Activated T-helper 17 cell treated with anti-CD3 and anti-CD28 coated beads, Interleukin-2, amount 50 U/mL, for 72 hours (primary cell): ENCODE measurements around the gene WHRN. TPM values are rescaled to one million over a fixed set of nuclear protein-coding genes. Genes with fewer than 3 reads are reported as not detected.

ENCODE experiments used
- ATAC-seq: fragments of 150-1000 bp; cut with Tn5 transposase; replicated peaks from 2 replicates; pipeline ENCODE4 v1.10.0; 2021; ENCODE audit warnings: mild to moderate bottlenecking, moderate library complexity
- H3K27ac Mint-ChIP-seq: one replicate; pipeline ENCODE4 v1.8.0; 2022; ENCODE audit warnings: mixed read lengths
- H3K27me3 Mint-ChIP-seq: one replicate; pipeline ENCODE4 v1.8.0; 2022; ENCODE audit warnings: mixed read lengths
- H3K36me3 Mint-ChIP-seq: one replicate; pipeline ENCODE4 v1.8.0; 2022; ENCODE audit warnings: low read depth, mild to moderate bottlenecking, mixed read lengths
- H3K4me1 Mint-ChIP-seq: one replicate; pipeline ENCODE4 v1.8.0; 2022; ENCODE audit warnings: mixed read lengths
- H3K4me3 Mint-ChIP-seq: one replicate; pipeline ENCODE4 v1.8.0; 2022; ENCODE audit warnings: mild to moderate bottlenecking, mixed read lengths
- H3K9me3 Mint-ChIP-seq: one replicate; pipeline ENCODE4 v1.8.0; 2022; ENCODE audit warnings: mixed read lengths
- total RNA-seq, 2 donors: library from RNA; stranded (reverse); gene quantifications; one replicate each; pipeline ENCODE4 v1.2.3, GENCODE V29; 2022

The WHRN gene
- total RNA-seq, 2 donors from 2014 or later: 4.0 to 29.1 TPM

- H3K36me3 Mint-ChIP-seq: no peaks in the 10 kb centered on the region
- H3K9me3 Mint-ChIP-seq: peaks cover 9% of the 10 kb centered on the region
- H3K27ac Mint-ChIP-seq: no peak overlapping the region
- H3K4me1 Mint-ChIP-seq: peaks cover 10% of the 10 kb centered on the region
- no peaks in the 10 kb centered on the region for H3K27me3 Mint-ChIP-seq
- ATAC-seq: no peak
- no peak overlapping the region for H3K4me3 Mint-ChIP-seq
These were observed 58.4 kb downstream of the WHRN start for GRCh38 chr9:114446672-114447450.

- ATAC-seq: no peak
- Mint-ChIP-seq H3K27ac (no peak overlapping the region), H3K36me3 (no peaks in the 10 kb centered on the region), H3K4me3 (no peak overlapping the region), H3K4me1 (peaks cover 10% of the 10 kb centered on the region), H3K9me3 (peaks cover 9% of the 10 kb centered on the region), H3K27me3 (no peaks in the 10 kb centered on the region)
These were observed 59.2 kb downstream of the WHRN start for GRCh38 chr9:114446036-114446435.

- Mint-ChIP-seq H3K4me1 (peaks cover 10% of the 10 kb centered on the region), H3K27ac (no peak overlapping the region), H3K36me3 (no peaks in the 10 kb centered on the region), H3K27me3 (no peaks in the 10 kb centered on the region), H3K4me3 (no peak overlapping the region), H3K9me3 (peaks cover 9% of the 10 kb centered on the region)
- ATAC-seq: no peak
These were observed 59.7 kb downstream of the WHRN start for GRCh38 chr9:114445616-114446015.

DNA sequence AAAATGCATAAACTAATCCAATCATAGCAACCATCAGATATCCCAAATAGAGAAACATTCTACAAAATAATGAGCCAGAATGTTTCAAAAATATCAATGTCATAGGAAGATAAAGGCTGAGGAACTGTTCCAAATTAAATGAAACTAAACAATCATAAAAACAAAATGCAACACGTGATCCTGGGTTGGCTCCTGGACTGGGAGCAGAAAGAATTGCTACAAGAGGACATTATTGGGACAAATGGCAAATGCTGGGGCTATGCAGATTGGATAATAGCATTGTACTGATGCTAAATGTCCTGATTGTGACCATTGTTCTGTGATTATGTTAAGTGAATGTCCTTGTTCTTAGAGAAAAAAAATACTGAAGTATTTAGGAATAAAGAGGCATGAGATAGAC is 63.3 kb downstream of the WHRN start:
- H3K4me1 Mint-ChIP-seq: peaks cover 10% of the 10 kb centered on the region
- peaks cover 9% of the 10 kb centered on the region for H3K9me3 Mint-ChIP-seq
- H3K27me3 Mint-ChIP-seq: peaks cover 3% of the 10 kb centered on the region
- H3K4me3 Mint-ChIP-seq: no peak overlapping the region
- no peak overlapping the region for H3K27ac Mint-ChIP-seq
- no peak for ATAC-seq
- no peaks in the 10 kb centered on the region for H3K36me3 Mint-ChIP-seq

DNA sequence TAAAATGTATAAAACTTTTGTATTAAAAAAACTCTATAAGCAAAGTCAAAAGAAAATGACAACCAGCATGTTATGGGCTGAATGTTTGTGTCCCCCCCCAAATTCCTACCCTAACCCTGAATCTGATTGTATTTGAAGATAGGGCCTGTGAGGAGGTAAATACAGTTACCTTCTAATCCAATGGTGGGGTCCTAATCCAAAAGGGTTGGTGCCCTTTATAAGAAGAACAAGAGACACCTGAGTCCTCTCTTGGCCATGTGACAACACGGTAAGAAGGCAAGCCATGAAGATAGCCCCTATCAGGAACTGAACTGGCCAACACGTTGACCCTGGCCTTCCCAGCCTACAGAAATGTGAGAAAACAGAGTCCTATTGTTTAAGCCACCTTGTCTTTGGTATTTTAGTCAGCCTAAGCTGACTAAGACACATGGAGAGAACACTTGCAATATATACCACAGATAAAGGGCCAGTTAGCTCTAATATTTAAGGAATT is 67.8 kb downstream of the WHRN start:
- Mint-ChIP-seq H3K27me3 (peaks cover 3% of the 10 kb centered on the region), H3K9me3 (no peaks in the 10 kb centered on the region), H3K36me3 (no peaks in the 10 kb centered on the region), H3K4me1 (peaks cover 8% of the 10 kb centered on the region), H3K27ac (no peak overlapping the region), H3K4me3 (no peak overlapping the region)
- no peak for ATAC-seq

DNA sequence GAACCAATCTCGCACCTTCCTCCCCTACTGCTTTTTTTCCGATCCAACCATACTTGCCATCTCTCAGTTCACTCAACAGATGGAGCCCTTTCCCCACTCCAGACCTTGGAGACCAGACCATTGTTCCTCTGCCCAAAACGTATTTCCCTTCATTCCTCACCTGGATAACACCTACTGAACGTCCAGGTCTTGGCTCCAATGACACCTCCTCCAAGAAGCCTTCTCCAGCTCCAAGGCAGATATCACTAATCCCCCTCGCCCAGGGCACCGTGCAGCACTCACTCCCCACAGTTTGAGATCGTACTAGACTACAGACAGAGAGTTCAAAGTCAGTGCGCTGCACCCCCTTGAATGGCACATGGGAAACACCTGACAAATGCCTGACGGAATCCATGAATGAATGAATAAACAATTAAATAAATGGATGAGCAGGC is 70.4 kb downstream of the WHRN start:
- Mint-ChIP-seq H3K27me3 (peaks cover 6% of the 10 kb centered on the region), H3K36me3 (no peaks in the 10 kb centered on the region), H3K27ac (no peak overlapping the region), H3K4me1 (peaks cover 8% of the 10 kb centered on the region), H3K9me3 (no peaks in the 10 kb centered on the region), H3K4me3 (no peak overlapping the region)
- ATAC-seq: peak; percentile 40

DNA sequence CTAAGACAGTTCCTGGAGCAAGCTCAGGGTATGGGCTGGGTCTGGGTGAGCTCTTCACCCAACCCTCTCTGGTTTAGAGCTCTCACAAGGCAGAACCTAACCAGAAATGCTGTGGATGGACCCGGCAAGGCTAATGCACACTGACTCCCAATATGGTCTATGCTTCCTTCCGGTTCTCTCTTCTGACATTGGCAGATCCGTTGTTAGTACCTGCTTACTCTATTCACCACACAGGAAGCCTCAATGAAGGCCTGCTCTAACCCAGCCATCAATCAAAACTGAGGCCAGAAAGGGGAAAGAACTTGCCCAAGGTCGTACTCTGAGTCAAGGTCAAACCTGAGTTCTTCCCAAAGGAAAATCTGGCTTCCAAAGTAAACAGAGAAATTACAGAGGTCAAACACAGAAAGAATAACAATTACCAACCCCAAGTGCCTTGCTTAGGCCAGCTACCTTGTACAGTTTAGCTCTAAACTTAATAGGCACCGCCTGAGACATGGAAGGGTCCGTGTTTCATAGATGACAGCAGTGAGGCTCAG is 71.5 kb downstream of the WHRN start:
- ATAC-seq: peak; percentile 52
- no peaks in the 10 kb centered on the region for H3K36me3 Mint-ChIP-seq
- H3K27ac Mint-ChIP-seq: no peak overlapping the region
- peaks cover 8% of the 10 kb centered on the region for H3K4me1 Mint-ChIP-seq
- peaks cover 6% of the 10 kb centered on the region for H3K27me3 Mint-ChIP-seq
- no peak overlapping the region for H3K4me3 Mint-ChIP-seq
- H3K9me3 Mint-ChIP-seq: no peaks in the 10 kb centered on the region

DNA sequence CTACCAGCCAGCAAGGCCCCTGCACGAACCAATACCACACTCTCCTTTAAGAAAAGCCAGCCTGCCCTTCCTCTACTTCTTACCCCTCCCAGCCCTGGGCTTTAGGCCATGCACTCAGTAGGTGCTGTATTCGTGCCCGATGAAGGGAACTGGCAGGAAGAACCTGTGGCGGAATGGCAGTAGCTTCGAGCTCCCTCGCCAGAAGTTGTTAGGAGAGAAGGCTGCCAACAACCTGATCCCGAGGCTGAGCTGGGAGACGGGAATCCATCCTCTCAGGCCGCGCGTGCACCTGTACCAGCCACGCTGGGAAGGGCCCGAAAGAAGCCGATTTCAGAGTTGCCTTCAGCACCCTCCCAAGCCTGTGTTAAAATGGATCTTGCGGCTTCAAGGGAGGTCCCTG is 72.2 kb downstream of the WHRN start:
- H3K4me1 Mint-ChIP-seq: peaks cover 8% of the 10 kb centered on the region
- no peaks in the 10 kb centered on the region for H3K36me3 Mint-ChIP-seq
- no peak overlapping the region for H3K27ac Mint-ChIP-seq
- no peak for ATAC-seq
- H3K9me3 Mint-ChIP-seq: no peaks in the 10 kb centered on the region
- H3K27me3 Mint-ChIP-seq: peaks cover 6% of the 10 kb centered on the region
- no peak overlapping the region for H3K4me3 Mint-ChIP-seq

- Mint-ChIP-seq H3K4me3 (no peak overlapping the region), H3K4me1 (peaks cover 8% of the 10 kb centered on the region), H3K27ac (no peak overlapping the region), H3K27me3 (peaks cover 3% of the 10 kb centered on the region), H3K36me3 (no peaks in the 10 kb centered on the region), H3K9me3 (no peaks in the 10 kb centered on the region)
- peak; percentile 23 for ATAC-seq
These were observed 72.8 kb downstream of the WHRN start for GRCh38 chr9:114432323-114433067.

DNA sequence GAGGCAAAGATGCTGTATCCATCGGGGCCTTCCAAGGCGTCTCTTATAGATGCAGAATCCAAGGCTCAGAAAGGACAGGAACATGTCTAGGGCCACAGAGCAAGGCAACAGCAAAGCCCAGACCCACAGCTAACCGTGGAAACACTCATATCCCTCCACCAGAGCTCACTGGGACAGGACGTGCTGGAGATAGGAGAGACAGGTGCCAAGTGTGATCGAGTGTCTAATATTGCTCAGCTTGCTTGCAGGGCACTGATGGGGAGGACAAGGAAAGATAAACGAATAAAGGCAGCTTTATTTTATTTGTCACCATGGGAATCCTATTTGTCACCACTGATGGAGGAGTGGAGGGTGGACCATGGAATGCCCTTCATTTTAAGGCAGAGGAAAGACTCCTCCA is 73.5 kb downstream of the WHRN start:
- H3K27me3 Mint-ChIP-seq: peaks cover 3% of the 10 kb centered on the region
- no peak overlapping the region for H3K4me3 Mint-ChIP-seq
- H3K9me3 Mint-ChIP-seq: no peaks in the 10 kb centered on the region
- no peak for ATAC-seq
- no peak overlapping the region for H3K27ac Mint-ChIP-seq
- H3K4me1 Mint-ChIP-seq: peaks cover 8% of the 10 kb centered on the region
- no peaks in the 10 kb centered on the region for H3K36me3 Mint-ChIP-seq

- Mint-ChIP-seq H3K4me1 (peaks cover 8% of the 10 kb centered on the region), H3K27me3 (peaks cover 3% of the 10 kb centered on the region), H3K36me3 (no peaks in the 10 kb centered on the region), H3K27ac (no peak overlapping the region), H3K4me3 (no peak overlapping the region), H3K9me3 (no peaks in the 10 kb centered on the region)
- no peak for ATAC-seq
These were observed 74.3 kb downstream of the WHRN start for GRCh38 chr9:114431003-114431402.

DNA sequence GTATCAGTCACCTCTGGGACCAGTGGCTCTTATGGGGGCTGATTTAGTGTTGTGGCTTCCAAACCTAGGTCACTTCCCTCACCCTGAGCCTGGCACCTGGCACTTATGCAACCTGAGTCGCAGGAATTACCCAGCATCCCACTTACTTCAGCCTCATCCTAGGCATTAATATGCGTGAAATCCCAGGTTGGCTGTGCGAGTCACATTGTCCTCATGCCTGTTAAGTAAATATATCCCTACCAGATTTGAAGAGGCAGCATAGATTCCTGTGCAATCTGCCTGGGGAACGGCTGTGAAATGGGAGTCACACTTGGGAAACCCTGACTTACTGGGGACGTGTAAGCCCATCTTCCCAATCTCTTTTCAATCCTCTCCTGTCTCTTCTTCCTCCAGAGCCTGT is 74.8 kb downstream of the WHRN start:
- Mint-ChIP-seq H3K4me1 (peaks cover 8% of the 10 kb centered on the region), H3K27me3 (peaks cover 3% of the 10 kb centered on the region), H3K27ac (no peak overlapping the region), H3K9me3 (no peaks in the 10 kb centered on the region), H3K4me3 (no peak overlapping the region), H3K36me3 (no peaks in the 10 kb centered on the region)
- no peak for ATAC-seq

- H3K36me3 Mint-ChIP-seq: no peaks in the 10 kb centered on the region
- peaks cover 3% of the 10 kb centered on the region for H3K27me3 Mint-ChIP-seq
- H3K4me3 Mint-ChIP-seq: no peak overlapping the region
- no peak overlapping the region for H3K27ac Mint-ChIP-seq
- no peaks in the 10 kb centered on the region for H3K9me3 Mint-ChIP-seq
- no peak for ATAC-seq
- peaks cover 8% of the 10 kb centered on the region for H3K4me1 Mint-ChIP-seq
These were observed 75.8 kb downstream of the WHRN start for GRCh38 chr9:114429488-114429887.

GRCh38 chr9:114428466-114428865 is 76.8 kb downstream of the WHRN start:
- Mint-ChIP-seq H3K27ac (no peak overlapping the region), H3K4me3 (no peak overlapping the region), H3K27me3 (peaks cover 3% of the 10 kb centered on the region), H3K4me1 (peaks cover 4% of the 10 kb centered on the region), H3K36me3 (no peaks in the 10 kb centered on the region), H3K9me3 (no peaks in the 10 kb centered on the region)
- no peak for ATAC-seq

GRCh38 chr9:114427644-114428043 is 77.6 kb downstream of the WHRN start:
- H3K9me3 Mint-ChIP-seq: no peaks in the 10 kb centered on the region
- H3K27me3 Mint-ChIP-seq: peaks cover 3% of the 10 kb centered on the region
- no peak for ATAC-seq
- no peaks in the 10 kb centered on the region for H3K36me3 Mint-ChIP-seq
- no peak overlapping the region for H3K4me3 Mint-ChIP-seq
- H3K27ac Mint-ChIP-seq: no peak overlapping the region
- peaks cover under 1% of the 10 kb centered on the region for H3K4me1 Mint-ChIP-seq
